HUES6 (cell line): ENCODE measurements around the gene PNMA5.
"Not testable (repeated sequence)": the region's sequence is repeated elsewhere in the genome, so short reads cannot be mapped to it uniquely, and the experiment has no call there.

Source experiments
- H3K27ac ChIP-seq: 2 replicates; pipeline ENCODE4 v1.7.0; 2013; ENCODE audit warnings: low read depth, mild to moderate bottlenecking, low read length, inconsistent platforms
- H3K27me3 ChIP-seq: 2 replicates; pipeline ENCODE4 v1.6.1; 2013; ENCODE audit warnings: low read length; ENCODE audit not compliant: control insufficient read depth, insufficient read depth
- H3K36me3 ChIP-seq: 2 replicates; pipeline ENCODE4 v1.6.1; 2013; ENCODE audit warnings: low read length; ENCODE audit not compliant: control insufficient read depth, insufficient read depth
- H3K4me1 ChIP-seq: 2 replicates; pipeline ENCODE4 v1.6.1; 2013; ENCODE audit warnings: low read length; ENCODE audit not compliant: control insufficient read depth, insufficient read depth
- H3K4me3 ChIP-seq: 2 replicates; pipeline ENCODE4 v1.5.1; 2013; ENCODE audit warnings: low read depth, low read length
- H3K9ac ChIP-seq: one replicate; pipeline ENCODE4 v1.6.1; 2013; ENCODE audit warnings: mild to moderate bottlenecking, low read length
- H3K9me3 ChIP-seq: 2 replicates; pipeline ENCODE4 v1.6.1; 2013; ENCODE audit warnings: low read depth, low read length; ENCODE audit not compliant: control insufficient read depth, insufficient read depth

The PNMA5 gene

GRCh38 chrX:153002182-153002581 lies 8.3 kb upstream of the PNMA5 start:
- peaks cover 47% of the 10 kb centered on the region; the same call in 1 of the 2 replicates for H3K9me3 ChIP-seq
- H3K36me3 ChIP-seq, H3K27ac ChIP-seq, H3K4me1 ChIP-seq, H3K4me3 ChIP-seq, H3K9ac ChIP-seq: not testable (repeated sequence)
- peaks cover 10% of the 10 kb centered on the region; the same call in 1 of the 2 replicates for H3K27me3 ChIP-seq

GRCh38 chrX:152997337-152997736 lies 3.4 kb upstream of the PNMA5 start:
- Histone ChIP-seq H3K9ac (no peak overlapping the region), H3K4me1 (no peaks in the 10 kb centered on the region), H3K4me3 (no peak overlapping the region), H3K27me3 (peaks cover 7% of the 10 kb centered on the region; the same call in 1 of the 2 replicates), H3K9me3 (peaks cover 25% of the 10 kb centered on the region; the same call in 1 of the 2 replicates), H3K27ac (no peak overlapping the region), H3K36me3 (no peaks in the 10 kb centered on the region)

- H3K36me3 ChIP-seq: no peaks in the 10 kb centered on the region
- peaks cover 8% of the 10 kb centered on the region; the same call in 1 of the 2 replicates for H3K27me3 ChIP-seq
- H3K4me3 ChIP-seq: no peak overlapping the region
- no peak overlapping the region for H3K27ac ChIP-seq
- H3K9me3 ChIP-seq: peaks cover 22% of the 10 kb centered on the region; the same call in 1 of the 2 replicates
- no peaks in the 10 kb centered on the region for H3K4me1 ChIP-seq
- H3K9ac ChIP-seq: no peak overlapping the region
These were observed 1.8 kb downstream of the PNMA5 start for GRCh38 chrX:152992115-152992514.

- no peak overlapping the region for H3K27ac ChIP-seq
- peaks cover 22% of the 10 kb centered on the region; the same call in 1 of the 2 replicates for H3K9me3 ChIP-seq
- H3K9ac ChIP-seq: no peak overlapping the region
- H3K27me3 ChIP-seq: peaks cover 8% of the 10 kb centered on the region; the same call in 1 of the 2 replicates
- no peak overlapping the region for H3K4me3 ChIP-seq
- no peaks in the 10 kb centered on the region for H3K36me3 ChIP-seq
- no peaks in the 10 kb centered on the region for H3K4me1 ChIP-seq
These were observed 2.8 kb downstream of the PNMA5 start for GRCh38 chrX:152991123-152991522.

GRCh38 chrX:152989292-152989658 lies 4.6 kb downstream of the PNMA5 start:
- peaks cover 8% of the 10 kb centered on the region; the same call in 1 of the 2 replicates for H3K27me3 ChIP-seq
- H3K36me3 ChIP-seq: no peaks in the 10 kb centered on the region
- no peak overlapping the region for H3K4me3 ChIP-seq
- no peak overlapping the region for H3K27ac ChIP-seq
- peaks cover 22% of the 10 kb centered on the region; the same call in 1 of the 2 replicates for H3K9me3 ChIP-seq
- no peak overlapping the region for H3K9ac ChIP-seq
- no peaks in the 10 kb centered on the region for H3K4me1 ChIP-seq

- Histone ChIP-seq H3K4me1 (no peaks in the 10 kb centered on the region), H3K9ac (no peak overlapping the region), H3K4me3 (no peak overlapping the region), H3K9me3 (peaks cover 22% of the 10 kb centered on the region; the same call in 1 of the 2 replicates), H3K27me3 (peaks cover 8% of the 10 kb centered on the region; the same call in 1 of the 2 replicates), H3K27ac (no peak overlapping the region), H3K36me3 (no peaks in the 10 kb centered on the region)
These were observed 5.2 kb downstream of the PNMA5 start for GRCh38 chrX:152988536-152989291.

- H3K27me3 ChIP-seq: peaks cover 8% of the 10 kb centered on the region; the same call in 1 of the 2 replicates
- H3K4me1 ChIP-seq: no peaks in the 10 kb centered on the region
- no peaks in the 10 kb centered on the region for H3K36me3 ChIP-seq
- peaks cover 22% of the 10 kb centered on the region; the same call in 1 of the 2 replicates for H3K9me3 ChIP-seq
- no peak overlapping the region for H3K27ac ChIP-seq
- no peak overlapping the region for H3K4me3 ChIP-seq
- no peak overlapping the region for H3K9ac ChIP-seq
These were observed 6.1 kb downstream of the PNMA5 start for GRCh38 chrX:152987801-152988200.

GRCh38 chrX:152987156-152987555 lies 6.8 kb downstream of the PNMA5 start:
- H3K4me3 ChIP-seq, H3K27me3 ChIP-seq, H3K27ac ChIP-seq, H3K9ac ChIP-seq, H3K4me1 ChIP-seq, H3K36me3 ChIP-seq: not testable (repeated sequence)
- peaks cover 22% of the 10 kb centered on the region for H3K9me3 ChIP-seq

GRCh38 chrX:152985383-152985782 lies 8.5 kb downstream of the PNMA5 start:
- Histone ChIP-seq H3K9me3 (peaks cover 14% of the 10 kb centered on the region), H3K27me3 (peaks cover 16% of the 10 kb centered on the region; the same call in 1 of the 2 replicates)
- H3K4me1 ChIP-seq, H3K36me3 ChIP-seq, H3K4me3 ChIP-seq, H3K9ac ChIP-seq, H3K27ac ChIP-seq: not testable (repeated sequence)

- Histone ChIP-seq H3K36me3 (0 out of 2 replicates have a peak, but pooled peaks cover 3% of the 10 kb centered on the region), H3K9ac (no peak overlapping the region), H3K27ac (no peak overlapping the region), H3K4me3 (no peak overlapping the region), H3K27me3 (no peaks in the 10 kb centered on the region), H3K4me1 (no peaks in the 10 kb centered on the region), H3K9me3 (peaks cover 21% of the 10 kb centered on the region; the same call in 1 of the 2 replicates)
These were observed 25.7 kb downstream of the PNMA5 start for GRCh38 chrX:152968193-152968592.

- no peaks in the 10 kb centered on the region for H3K27me3 ChIP-seq
- peaks cover 5% of the 10 kb centered on the region for H3K4me1 ChIP-seq
- H3K27ac ChIP-seq: no peak overlapping the region
- H3K9ac ChIP-seq: no peak overlapping the region
- H3K4me3 ChIP-seq: no peak overlapping the region
- H3K36me3 ChIP-seq: no peaks in the 10 kb centered on the region
- peaks cover 19% of the 10 kb centered on the region; the same call in 1 of the 2 replicates for H3K9me3 ChIP-seq
These were observed 33.8 kb downstream of the PNMA5 start for GRCh38 chrX:152960115-152960514.
